ENCODE data around the gene RAPGEF2. TPM values are rescaled to one million over a fixed set of nuclear protein-coding genes. Genes with fewer than 3 reads are reported as not detected.

The RAPGEF2 gene
- total and polyA plus RNA-seq, 9 of the 15 experiments (the other 6 are each of a cell fraction or from before 2014, with no cell fraction given): 3.1 to 32.6 (median 23.1) TPM

DNA sequence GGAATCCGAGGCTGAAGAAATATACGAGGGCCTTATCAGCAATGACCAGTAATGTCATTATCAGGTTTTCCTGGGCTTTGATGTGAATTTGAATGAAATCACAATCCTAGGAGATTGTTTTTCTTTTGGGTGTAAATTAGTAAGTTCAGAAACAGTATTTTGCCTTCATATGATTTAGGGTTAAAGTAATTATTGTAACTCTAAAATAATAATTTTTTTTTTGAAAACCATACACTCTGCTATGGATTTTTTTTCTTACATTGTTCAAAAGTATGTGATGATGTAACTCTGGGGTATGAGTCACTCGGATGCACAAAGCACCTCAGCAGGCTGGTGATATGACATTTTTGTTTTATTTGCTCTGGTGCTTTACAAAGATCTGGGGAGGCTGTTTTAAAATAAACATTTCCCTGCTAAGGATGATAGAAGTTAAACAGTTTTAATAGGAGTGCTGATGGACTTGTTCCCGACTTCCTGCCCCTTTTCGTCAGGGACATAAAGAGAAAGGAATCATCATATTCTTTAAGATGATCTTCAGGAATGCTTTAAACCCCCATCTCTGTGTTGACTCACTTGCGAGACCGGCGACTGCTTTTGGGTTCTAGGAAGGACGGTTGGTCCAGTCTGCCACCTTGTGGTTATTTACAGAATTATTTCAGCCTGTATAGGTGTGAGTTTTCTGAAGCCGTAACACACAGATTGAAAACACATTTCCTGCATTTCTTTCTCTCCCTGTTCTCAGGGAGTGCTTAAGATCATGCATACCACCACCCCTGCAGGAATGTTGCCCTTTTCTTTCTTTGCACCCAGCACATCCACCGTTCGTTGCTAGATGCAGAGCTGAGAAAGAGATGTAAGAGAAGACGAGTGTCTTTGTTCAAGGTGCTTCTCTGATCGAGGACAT, 72.5 kb downstream of the RAPGEF2 start (continued):
- TF ChIP-seq, protein P1, sequence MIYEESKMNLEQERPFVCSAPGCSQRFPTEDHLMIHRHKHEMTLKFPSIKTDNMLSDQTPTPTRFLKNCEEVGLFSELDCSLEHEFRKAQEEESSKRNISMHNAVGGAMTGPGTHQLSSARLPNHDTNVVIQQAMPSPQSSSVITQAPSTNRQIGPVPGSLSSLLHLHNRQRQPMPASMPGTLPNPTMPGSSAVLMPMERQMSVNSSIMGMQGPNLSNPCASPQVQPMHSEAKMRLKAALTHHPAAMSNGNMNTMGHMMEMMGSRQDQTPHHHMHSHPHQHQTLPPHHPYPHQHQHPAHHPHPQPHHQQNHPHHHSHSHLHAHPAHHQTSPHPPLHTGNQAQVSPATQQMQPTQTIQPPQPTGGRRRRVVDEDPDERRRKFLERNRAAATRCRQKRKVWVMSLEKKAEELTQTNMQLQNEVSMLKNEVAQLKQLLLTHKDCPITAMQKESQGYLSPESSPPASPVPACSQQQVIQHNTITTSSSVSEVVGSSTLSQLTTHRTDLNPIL (CRISPR knock-in tag; IDR thresholded peaks at IDR 0.05): no peak
- TF ChIP-seq ZNF584 (CRISPR knock-in tag; IDR thresholded peaks at IDR 0.05; ENCODE audit: low read depth) (no peak), ZNF717 (CRISPR knock-in tag; IDR thresholded peaks at IDR 0.05) (no peak), CEBPZ (IDR thresholded peaks at IDR 0.05; ENCODE audit: borderline replicate concordance, low read depth, low read length) (no peak), RUNX1 (IDR thresholded peaks at IDR 0.05; ENCODE audit: low read depth) (no peak), CREBBP (IDR thresholded peaks at IDR 0.05; ENCODE audit: low read depth, low read length) (no peak), SRSF9 (IDR thresholded peaks at IDR 0.05; ENCODE audit: borderline replicate concordance, low read depth, low read length) (no peak), MAFF (IDR thresholded peaks at IDR 0.05; ENCODE audit: low read length) (no peak), TFAM (CRISPR knock-in tag; conservative IDR thresholded peaks at IDR 0.05) (no peak), RHOXF2B (CRISPR knock-in tag; conservative IDR thresholded peaks at IDR 0.05) (no peak), CEBPG (CRISPR knock-in tag; IDR thresholded peaks at IDR 0.05) (no peak), CEBPG (tag; conservative IDR thresholded peaks at IDR 0.05 in 1 of 2, IDR thresholded peaks at IDR 0.05 in 1 of 2) (peak; percentile 20 to 88; a peak in 3 of 4 replicates), GTF2E2 (tag; IDR thresholded peaks at IDR 0.05) (no peak), SP1 (CRISPR knock-in tag; IDR thresholded peaks at IDR 0.05) (peak; percentile 36; the same call in 1 of the 2 replicates), CTCF (IDR thresholded peaks at IDR 0.05 in 2 of 3, conservative IDR thresholded peaks at IDR 0.05 in 1 of 3; ENCODE audit: insufficient read depth in 2 of 3, low read depth in 1 of 3, low read length in 3 of 3) (peak; percentile 78 to 86 (median 80)), TAF9B (IDR thresholded peaks at IDR 0.05; ENCODE audit: partially characterized antibody) (peak; percentile 21), ZNF23 (CRISPR knock-in tag; IDR thresholded peaks at IDR 0.05) (no peak)
- TF ChIP-seq, protein P2, sequence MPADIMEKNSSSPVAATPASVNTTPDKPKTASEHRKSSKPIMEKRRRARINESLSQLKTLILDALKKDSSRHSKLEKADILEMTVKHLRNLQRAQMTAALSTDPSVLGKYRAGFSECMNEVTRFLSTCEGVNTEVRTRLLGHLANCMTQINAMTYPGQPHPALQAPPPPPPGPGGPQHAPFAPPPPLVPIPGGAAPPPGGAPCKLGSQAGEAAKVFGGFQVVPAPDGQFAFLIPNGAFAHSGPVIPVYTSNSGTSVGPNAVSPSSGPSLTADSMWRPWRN (IDR thresholded peaks at IDR 0.05; ENCODE audit: low read depth): no peak
- TF ChIP-seq, protein P3, sequence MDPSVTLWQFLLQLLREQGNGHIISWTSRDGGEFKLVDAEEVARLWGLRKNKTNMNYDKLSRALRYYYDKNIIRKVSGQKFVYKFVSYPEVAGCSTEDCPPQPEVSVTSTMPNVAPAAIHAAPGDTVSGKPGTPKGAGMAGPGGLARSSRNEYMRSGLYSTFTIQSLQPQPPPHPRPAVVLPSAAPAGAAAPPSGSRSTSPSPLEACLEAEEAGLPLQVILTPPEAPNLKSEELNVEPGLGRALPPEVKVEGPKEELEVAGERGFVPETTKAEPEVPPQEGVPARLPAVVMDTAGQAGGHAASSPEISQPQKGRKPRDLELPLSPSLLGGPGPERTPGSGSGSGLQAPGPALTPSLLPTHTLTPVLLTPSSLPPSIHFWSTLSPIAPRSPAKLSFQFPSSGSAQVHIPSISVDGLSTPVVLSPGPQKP (CRISPR knock-in tag; IDR thresholded peaks at IDR 0.05): no peak
